SK-MEL-5 (cell line): ENCODE data around the gene TLE4. TPM values are rescaled to one million over a fixed set of nuclear protein-coding genes. Genes with fewer than 3 reads are reported as not detected.
A peak's percentile ranks its signal among the peaks of the same experiment; 100 is the strongest.

Experiments
- DNase-seq: peaks from one replicate; pipeline ENCODE4 v3.0.0-alpha.2; 2016; ENCODE audit warnings: low read depth, low spot score
- in situ Hi-C: cut with HindIII; loops from 2 replicates; pipeline ENCODE4 v1.10.0; 2016; ENCODE audit warnings: low sequenced_read_pairs, high pct_unique_total_duplicates, low pct_unique_long_range_greater_than_20kb
- total RNA-seq: library from RNA; depleted of rRNA; stranded (reverse); fragments of >200 nt; shearing (Covaris generic); gene quantifications from 2 replicates; pipeline ENCODE4 v1.2.3, GENCODE V29; 2014

The TLE4 gene
- total RNA-seq, 1 experiment from 2014 or later = 1.3 TPM

DNA sequence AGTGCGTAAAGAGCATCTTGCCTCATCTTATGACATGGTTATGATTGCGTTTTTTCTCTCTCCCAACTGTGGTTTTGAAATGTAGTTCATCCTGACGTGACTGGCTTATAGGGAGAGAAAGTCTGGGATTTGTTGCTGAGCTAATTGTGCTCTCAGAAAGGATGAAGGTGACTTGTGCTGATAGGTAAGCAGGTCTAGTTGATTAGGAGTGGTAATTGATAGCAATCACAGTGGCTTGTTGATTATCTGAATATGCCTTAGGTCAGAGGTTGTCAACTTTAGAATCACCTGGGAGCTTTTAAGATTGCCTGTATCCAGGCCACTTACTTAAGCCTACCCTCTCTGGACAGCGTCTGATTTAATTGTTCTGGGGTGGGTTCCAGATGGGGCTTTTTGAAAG, 117.8 kb downstream of the TLE4 start:
- in situ Hi-C loops = no loop called here
- no peak for DNase-seq

DNA sequence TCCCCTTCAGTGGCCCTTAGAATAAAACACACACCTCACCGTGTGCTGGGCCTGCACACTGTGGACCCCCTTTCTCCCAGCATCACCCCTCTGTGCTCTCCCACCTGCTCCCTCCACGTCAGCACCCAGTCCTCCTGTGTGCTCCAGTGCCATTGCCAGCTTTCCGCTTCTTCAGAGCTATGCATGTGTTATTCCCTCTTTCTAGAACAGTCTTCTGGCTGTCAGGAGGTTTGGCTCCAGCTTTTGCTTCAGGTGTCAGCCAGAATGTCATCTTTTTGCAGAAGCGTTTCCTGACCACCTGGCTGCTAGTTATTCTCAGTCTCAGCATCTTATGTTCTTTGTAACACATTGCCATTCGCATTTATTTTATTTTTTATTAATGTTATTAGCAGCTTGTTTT, 119.7 kb downstream of the TLE4 start:
- in situ Hi-C loops = no loop called here
- DNase-seq = no peak

DNA sequence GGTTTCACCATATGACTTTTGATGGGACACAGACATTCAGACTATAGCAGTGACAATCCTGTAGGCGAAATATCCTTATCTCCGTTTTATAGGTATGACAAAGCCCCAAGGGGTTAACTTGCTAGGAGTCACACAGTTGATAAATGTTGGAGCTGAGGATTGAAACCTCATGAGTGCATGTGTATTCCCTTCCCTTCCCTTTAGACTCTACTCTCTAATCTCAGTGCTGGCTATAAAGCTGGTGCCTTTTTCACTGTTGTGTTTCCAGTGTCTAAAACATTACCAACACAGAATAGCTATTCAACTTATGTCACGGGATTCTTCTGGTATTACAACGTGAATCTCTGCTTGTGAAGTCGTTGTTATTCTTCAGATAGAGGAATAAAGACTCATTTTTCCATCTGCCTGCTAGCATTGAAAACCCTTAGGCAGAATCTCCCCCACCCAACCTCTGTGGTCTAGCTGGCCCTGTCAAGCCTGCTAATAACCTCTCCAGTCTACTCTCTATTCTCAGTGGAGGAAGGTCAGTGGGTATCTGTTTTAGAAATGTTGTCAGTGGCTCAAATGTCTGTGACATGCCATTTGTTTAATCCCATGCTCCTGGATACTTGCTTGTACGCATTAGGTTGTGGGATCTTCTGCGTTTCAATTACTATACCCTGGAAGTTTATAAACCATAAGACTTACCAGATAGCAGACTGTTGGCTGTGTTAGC, 121.2 kb downstream of the TLE4 start:
- in situ Hi-C loops = no loop called here
- DNase-seq = peak; percentile 32

DNA sequence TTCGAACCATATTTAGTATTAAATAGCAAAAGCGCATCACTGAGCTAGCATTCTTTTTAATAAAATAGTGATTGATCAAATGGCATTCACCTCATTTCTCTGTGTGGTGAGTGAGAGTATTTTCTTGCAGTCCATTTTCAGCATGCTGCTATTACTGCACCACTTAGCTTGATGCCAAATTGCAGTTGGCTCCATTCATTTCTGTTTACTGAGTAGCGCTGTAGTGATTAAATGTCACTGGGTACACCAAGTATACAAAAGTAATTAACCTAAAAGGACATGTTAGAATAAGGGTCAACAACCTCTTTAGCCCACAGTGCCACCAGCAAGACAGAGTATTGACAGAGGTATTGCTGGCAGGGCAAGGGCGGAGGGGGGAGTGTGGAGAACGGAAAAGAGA, 122.0 kb downstream of the TLE4 start:
- in situ Hi-C loops = no loop called here
- DNase-seq = no peak

DNA sequence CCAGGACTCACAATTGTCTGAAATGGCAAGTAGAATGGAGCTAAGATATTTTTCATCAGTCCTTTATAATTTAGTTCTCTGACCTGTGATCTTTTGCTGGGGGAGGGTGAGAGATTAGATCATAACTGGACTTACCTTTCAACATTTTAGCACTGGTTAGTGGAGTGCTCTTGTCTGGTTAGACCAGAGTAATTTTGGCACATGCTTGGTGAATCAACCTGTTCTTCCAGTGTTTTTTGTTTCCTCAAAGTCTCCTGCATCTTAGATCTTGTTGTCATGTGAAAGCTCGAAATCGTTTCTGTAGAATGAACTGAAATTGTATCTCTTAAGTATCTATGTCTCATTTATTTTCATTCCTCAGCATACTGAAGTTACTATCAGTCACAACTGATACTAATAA, 122.4 kb downstream of the TLE4 start:
- DNase-seq = no peak
- in situ Hi-C loops = no loop called here

DNA sequence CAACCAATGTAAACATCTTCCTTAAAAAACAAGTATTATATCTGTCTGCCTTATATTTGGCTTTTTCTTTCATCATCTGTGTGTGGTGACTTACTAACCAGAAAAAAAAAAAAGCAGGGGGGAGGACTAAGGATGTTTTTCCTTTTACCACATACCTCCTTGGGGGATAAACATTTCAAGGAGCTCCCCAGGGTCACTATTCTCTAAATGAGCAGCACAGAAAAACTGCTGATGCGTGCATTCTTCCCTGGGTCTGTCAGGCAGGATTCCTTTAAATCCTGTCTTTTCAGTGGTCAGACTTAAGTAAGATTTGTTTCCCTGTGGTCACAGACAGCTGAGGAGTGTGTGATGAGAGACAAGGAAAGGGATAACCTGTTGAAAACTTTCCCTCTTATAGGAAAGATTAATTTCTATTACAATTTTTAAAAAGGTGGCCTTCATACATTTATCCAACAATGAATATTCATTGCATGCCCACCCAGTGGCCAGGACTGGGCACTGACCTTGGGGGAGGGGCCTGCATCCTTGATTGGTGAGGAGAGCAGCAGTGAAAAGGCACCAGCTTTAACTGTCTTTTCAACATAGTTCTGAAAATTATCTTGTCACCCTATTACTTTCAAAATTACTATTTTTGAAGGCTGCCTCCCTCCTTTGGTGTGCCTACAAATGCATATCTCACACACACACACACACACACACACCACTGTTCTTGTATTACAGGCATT, 123.1 kb downstream of the TLE4 start:
- in situ Hi-C loops = no loop called here
- DNase-seq = no peak

DNA sequence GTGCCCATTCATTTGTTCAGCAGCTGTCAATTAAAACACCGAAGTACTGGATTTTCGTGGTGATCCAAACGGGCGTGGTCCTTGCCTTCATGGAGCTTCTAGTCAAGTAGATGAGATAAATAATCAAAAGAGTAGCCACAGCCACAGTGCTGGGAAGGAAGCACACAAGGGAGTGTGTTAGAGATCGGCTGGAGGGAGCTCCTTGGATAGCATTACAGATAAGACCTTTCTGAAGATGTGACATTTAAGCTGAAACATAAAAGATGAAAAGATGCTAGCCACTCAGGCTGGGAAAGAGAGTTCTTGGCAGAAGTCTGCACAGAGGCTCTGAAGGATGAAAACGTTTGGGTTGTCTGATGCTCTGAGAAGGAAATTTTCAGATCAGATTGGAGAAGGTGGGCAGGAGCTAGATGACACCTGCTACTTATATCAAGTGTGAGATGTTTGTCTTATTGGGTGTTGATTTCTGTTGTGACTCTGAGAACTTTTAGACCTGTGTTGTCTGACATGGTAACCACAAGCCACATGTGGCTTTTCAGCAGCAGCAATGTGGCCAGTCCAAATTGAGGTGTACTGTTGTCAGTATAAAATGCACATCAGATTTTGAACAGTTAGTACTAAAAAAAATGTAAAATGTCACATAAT, 123.9 kb downstream of the TLE4 start:
- in situ Hi-C loops = no loop called here

DNA sequence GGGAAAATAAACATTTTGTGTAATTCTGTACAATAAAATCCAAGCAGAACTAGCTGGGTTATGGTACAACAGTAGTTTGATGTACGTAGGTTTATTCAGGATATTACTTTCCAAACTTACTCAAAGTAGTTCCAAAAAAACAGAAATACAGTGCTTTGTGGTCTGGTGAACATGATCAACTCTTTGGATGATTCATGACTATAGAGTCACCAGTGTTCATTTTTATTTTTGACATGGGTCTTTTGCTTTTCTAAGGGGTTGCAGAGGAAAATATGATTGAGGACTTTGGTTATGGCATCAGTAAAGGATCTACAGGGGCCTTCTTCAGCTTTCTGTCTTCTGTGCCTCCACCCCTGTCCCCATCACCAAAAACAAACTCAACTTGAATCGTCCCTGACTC, 127.2 kb downstream of the TLE4 start:
- in situ Hi-C loops = no loop called here
- DNase-seq = no peak

More for the DNA sequence above, 123.9 kb downstream of the TLE4 start:
- DNase-seq = no peak

DNA sequence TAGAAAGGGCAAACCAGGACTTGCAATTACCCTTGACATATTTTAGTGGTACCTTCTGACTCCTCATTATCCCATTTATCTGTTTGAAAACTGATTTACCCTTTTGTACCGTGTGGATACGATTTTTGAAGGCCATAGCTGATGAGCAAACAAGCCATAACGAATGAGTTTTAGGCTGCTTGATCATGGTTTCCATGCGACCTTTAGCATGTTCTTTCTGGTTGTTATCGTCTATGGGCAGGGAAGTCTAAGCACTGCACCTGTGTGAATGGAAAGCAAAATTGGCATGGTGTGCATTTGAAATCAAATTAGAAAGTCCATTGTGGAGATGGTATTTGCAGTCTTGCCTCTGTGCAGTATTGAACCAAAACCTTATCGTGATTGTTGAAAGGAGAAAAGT, 127.7 kb downstream of the TLE4 start:
- no peak for DNase-seq
- in situ Hi-C loops = no loop called here

DNA sequence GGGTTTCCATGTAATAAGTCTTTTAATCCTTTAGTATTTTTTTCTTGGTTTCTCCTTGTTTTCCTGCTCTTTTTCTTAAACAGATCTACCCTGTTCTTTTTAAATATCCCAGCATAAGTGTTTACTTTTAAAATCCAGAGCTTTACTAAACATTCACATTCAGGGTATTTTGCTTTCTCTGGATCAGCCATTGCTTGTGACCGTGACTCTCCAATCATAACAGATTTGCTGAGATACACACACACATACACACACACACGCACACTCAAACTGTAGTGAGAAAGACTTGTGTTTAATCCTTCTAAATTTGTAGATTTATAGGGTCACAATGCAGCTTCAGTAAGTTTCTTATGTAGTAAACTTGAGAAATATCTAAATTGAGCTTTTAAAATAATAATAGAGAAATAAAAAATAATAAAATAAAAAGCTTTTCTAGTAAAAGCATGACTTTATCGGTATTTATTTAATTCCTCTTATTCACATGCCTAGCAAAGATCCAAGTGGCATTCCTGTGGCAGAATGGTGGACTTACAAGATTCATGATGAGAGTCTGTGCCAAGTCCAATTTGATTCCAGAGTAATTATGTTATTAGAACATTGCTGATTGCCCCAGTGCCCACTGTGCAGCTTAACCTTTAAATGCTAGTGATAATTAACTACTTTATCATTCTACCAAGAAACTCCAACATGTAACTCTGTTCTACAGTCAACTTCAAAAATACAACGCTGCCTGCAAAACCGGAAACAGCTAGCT, 129.0 kb downstream of the TLE4 start:
- no peak for DNase-seq
- in situ Hi-C loops = no loop called here

DNA sequence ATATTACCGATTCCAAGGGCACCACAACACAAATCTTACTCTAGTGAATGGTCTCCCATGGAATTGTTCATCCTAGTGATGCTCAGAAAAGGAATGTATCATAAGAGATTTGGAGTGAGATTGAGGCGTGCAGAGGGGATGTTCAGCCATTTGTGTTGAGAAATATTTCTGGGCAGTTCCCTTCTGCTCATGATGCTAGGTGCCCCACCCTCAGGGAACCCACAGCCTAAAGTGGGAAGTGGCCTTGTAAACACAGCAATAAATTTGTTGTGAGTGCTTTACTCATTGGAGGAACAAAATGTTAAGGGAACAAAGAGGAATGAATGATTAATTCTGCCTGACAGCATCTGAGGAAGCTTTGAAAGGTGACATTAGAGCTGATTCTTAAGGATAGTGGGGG, 129.9 kb downstream of the TLE4 start:
- in situ Hi-C loops = no loop called here
- DNase-seq = no peak

DNA sequence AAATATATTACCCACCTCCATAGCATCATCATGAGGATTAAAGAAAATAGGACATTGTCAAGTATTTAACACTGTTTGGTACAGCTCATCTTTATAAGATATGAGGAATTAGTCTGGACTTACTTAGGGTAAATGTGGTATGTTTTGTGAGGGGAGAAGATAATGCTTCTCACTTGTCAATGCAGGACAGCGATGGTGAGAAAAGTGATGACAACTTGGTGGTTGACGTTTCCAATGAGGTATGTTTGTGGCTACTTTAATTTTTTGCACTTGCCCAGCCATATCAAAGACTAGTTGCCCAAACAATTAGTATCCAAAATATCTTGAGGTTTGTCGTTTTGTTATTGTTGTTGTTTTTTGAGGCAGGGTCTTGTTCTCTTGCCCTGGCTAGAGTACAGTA, 133.9 kb downstream of the TLE4 start:
- DNase-seq = no peak
- in situ Hi-C loops = no loop called here

DNA sequence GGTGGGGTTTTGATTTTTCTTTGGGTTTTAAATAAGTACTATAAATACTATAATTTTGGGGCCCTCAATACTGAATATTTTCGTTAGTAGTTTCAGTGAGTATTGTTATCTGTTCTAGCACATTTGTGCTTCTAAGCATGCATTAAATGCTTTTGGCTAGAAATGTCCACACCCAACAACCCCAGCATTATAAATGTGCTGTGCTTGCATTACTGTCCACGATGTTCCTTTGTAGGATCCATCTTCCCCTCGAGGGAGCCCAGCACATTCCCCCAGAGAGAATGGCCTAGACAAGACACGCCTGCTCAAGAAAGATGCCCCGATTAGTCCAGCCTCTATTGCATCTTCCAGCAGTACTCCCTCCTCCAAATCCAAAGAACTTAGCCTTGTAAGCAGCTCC, 134.7 kb downstream of the TLE4 start:
- no peak for DNase-seq
- in situ Hi-C loops = no loop called here

DNA sequence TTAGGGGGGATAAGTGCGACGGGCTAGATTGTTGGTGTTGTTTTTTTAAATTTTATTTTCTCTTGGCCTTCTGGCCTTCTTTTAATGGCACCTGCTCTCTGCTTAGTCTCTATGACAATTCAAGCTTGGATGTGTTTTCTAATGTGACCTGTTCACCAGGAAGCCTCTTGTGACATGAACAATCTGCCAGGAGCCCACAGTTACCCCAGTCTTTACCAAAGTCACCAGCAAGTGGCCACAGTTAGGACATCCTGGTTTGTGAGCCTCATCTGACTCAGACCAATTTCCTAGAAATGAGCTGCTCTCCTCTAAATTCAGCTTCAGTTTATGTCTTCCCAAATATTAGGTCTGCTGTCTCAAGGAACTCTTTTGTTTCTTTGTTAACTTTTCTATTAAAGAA, 135.8 kb downstream of the TLE4 start:
- DNase-seq = no peak
- in situ Hi-C loops = no loop called here

DNA sequence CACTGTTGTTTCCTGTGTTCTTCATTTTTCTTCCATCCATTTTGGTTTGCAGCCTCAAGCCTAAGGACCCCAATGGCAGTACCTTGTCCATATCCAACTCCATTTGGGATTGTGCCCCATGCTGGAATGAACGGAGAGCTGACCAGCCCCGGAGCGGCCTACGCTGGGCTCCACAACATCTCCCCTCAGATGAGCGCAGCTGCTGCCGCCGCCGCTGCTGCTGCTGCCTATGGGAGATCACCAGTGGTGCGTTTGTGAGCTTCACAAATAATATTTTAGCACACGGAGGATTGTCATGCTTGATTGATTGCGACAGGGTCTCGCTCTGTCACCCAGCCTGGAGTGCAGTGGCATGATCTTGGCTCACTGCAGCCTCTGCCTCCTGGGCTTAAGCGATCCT, 136.8 kb downstream of the TLE4 start:
- in situ Hi-C loops = no loop called here

DNA sequence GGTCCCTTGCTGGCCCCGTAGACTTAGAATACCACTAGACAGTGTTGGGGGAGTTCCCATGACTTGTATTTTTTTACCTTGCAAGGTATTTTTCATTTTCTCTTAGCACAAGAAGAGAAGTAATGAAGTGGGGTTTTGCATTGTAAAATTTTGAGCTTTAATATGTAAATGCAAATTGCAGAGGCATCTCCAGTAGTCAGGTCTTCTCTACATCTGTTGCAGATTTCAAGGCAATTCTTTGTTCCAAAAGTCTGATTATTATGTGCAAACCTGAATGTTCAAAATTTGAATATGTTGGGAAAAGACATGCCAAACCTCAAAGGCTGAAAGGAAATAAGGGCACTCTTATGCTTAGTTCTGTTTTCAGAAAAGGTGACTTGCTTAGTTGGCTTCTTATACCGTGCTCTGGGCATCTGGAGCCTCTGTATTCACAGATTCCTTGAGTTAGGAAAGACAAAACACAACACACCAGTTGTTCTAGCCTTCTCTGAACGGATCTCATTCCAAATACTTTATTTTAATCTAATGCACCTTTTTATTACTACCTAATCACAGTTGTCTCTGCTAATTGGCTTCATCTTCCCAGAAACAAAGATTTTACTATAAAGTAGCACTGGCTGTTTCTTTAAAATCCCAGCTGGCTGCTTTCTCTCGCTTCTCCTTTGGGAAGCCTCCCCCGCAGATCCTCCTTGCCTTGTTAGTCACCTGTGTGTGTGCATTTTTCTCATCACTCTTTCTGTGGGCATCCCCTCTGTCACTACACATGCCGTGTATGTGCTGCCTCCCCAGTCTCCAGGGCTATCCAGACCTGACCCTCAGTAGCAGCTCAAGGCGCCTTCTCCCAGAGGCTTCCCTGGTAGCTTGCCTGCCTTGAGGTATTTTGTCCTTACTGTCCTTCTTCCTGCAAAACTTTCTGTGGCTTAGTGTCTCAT, 138.2 kb downstream of the TLE4 start:
- in situ Hi-C loops = no loop called here
- DNase-seq = no peak

More for the DNA sequence above, 136.8 kb downstream of the TLE4 start:
- no peak for DNase-seq

DNA sequence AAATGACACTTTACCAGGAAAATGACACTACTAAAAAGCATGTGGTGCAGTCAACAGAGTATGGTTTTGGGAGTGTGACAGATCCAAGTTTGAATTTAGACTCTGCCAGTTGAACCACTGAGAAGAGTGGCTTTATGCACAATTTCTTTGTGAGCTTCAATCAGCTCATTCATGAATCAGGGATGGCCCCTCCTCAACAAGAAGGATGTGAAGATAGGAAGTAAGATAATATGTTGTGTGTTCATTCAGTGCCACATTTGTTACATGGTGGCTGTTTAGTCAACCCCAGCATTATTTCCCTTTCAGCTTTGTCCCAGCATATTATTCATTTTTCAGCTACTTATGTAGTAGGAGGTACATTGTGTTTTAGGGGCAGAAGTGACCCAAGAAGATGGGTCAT, 140.1 kb downstream of the TLE4 start:
- DNase-seq = no peak
- in situ Hi-C loops = no loop called here
